Trophoblast cell (in vitro differentiated cells and primary cell): ENCODE data around the gene MYBPH.

ENCODE experiments used
- DNase-seq, 2 donors: peaks; one replicate each; pipeline ENCODE4 v3.0.0-alpha.2; 2016
- H2AFZ ChIP-seq: 2 replicates; pipeline ENCODE4 v1.6.1; 2013; ENCODE audit warnings: low read length, moderate library complexity, mild to moderate bottlenecking; ENCODE audit not compliant: insufficient read depth, poor library complexity
- H2AK5ac ChIP-seq: 2 replicates; pipeline ENCODE4 v1.6.1; 2013; ENCODE audit warnings: mild to moderate bottlenecking, low read length
- H2BK120ac ChIP-seq: 2 replicates; pipeline ENCODE4 v1.6.1; 2013; ENCODE audit warnings: low read length, mild to moderate bottlenecking, moderate library complexity; ENCODE audit not compliant: insufficient read depth, poor library complexity
- H2BK12ac ChIP-seq: 2 replicates; pipeline ENCODE4 v1.6.1; 2013; ENCODE audit warnings: mild to moderate bottlenecking, low read length, moderate library complexity
- H2BK5ac ChIP-seq: 2 replicates; pipeline ENCODE4 v1.6.1; 2013; ENCODE audit warnings: low read length, low read depth, moderate library complexity, mild to moderate bottlenecking; ENCODE audit not compliant: poor library complexity
- H3K14ac ChIP-seq: 2 replicates; pipeline ENCODE4 v1.6.1; 2013; ENCODE audit warnings: mild to moderate bottlenecking, low read length
- H3K18ac ChIP-seq: 2 replicates; pipeline ENCODE4 v1.6.1; 2013; ENCODE audit warnings: mild to moderate bottlenecking, low read length
- H3K23ac ChIP-seq: 2 replicates; pipeline ENCODE4 v1.6.1; 2013; ENCODE audit warnings: low read length
- H3K27ac ChIP-seq: 2 replicates; pipeline ENCODE4 v1.5.1; 2013; ENCODE audit warnings: low read depth, mild to moderate bottlenecking, inconsistent platforms, low read length, moderate library complexity
- H3K27me3 ChIP-seq: 2 replicates; pipeline ENCODE4 v1.6.1; 2013; ENCODE audit warnings: inconsistent platforms, mild to moderate bottlenecking, low read length, moderate library complexity; ENCODE audit not compliant: insufficient read depth
- H3K36me3 ChIP-seq, 2 experiments: 1 replicate in 1 of 2; 2 replicates in 1 of 2; pipeline ENCODE4 v1.6.1; 2013; ENCODE audit warnings: low read length in 2 of 2, mild to moderate bottlenecking in 2 of 2, moderate library complexity in 1 of 2; ENCODE audit not compliant: insufficient read depth in 2 of 2, control insufficient read depth in 1 of 2
- H3K4ac ChIP-seq: 2 replicates; pipeline ENCODE4 v1.6.1; 2013; ENCODE audit warnings: low read depth, mild to moderate bottlenecking, low read length, moderate library complexity
- H3K4me1 ChIP-seq, 2 experiments: 1 replicate in 1 of 2; 2 replicates in 1 of 2; pipeline ENCODE4 v1.6.1; 2013; ENCODE audit warnings: low read length in 2 of 2, mild to moderate bottlenecking in 2 of 2, moderate library complexity in 1 of 2; ENCODE audit not compliant: insufficient read depth in 2 of 2, control insufficient read depth in 1 of 2
- H3K4me2 ChIP-seq: 2 replicates; pipeline ENCODE4 v1.6.1; 2013; ENCODE audit warnings: inconsistent platforms, mild to moderate bottlenecking, low read length, moderate library complexity
- H3K4me3 ChIP-seq: 2 replicates; pipeline ENCODE4 v1.5.1; 2013; ENCODE audit warnings: mild to moderate bottlenecking, low read depth, low read length, inconsistent platforms
- H3K79me1 ChIP-seq: one replicate; pipeline ENCODE4 v1.6.1; 2013; ENCODE audit warnings: low read length
- H3K79me2 ChIP-seq: 2 replicates; pipeline ENCODE4 v1.6.1; 2013; ENCODE audit warnings: low read length, mild to moderate bottlenecking; ENCODE audit not compliant: control insufficient read depth, insufficient read depth, poor library complexity
- H3K9ac ChIP-seq: 2 replicates; pipeline ENCODE4 v1.6.1; 2013; ENCODE audit warnings: mild to moderate bottlenecking, low read length
- H3K9me3 ChIP-seq: 2 replicates; pipeline ENCODE4 v1.6.1; 2013; ENCODE audit warnings: low read depth, mild to moderate bottlenecking, control low read depth, inconsistent platforms, low read length; ENCODE audit not compliant: insufficient read depth
- H4K12ac ChIP-seq: 2 replicates; pipeline ENCODE4 v1.6.1; 2013; ENCODE audit warnings: low read depth, mild to moderate bottlenecking, low read length, moderate library complexity
- H4K8ac ChIP-seq: 2 replicates; pipeline ENCODE4 v1.6.1; 2013; ENCODE audit warnings: low read depth, mild to moderate bottlenecking, low read length, moderate library complexity
- H4K91ac ChIP-seq: one replicate; pipeline ENCODE4 v1.6.1; 2013; ENCODE audit warnings: low read depth, mild to moderate bottlenecking, low read length, moderate library complexity
- WGBS: extraction: QIAGEN DNeasy Blood & Tissue Kit; methylation state at CpG from one replicate; pipeline ENCODE4 v1.1.7; 2013; ENCODE audit warnings: missing lambda C conversion rate; ENCODE audit not compliant: insufficient read length, insufficient coverage; ENCODE audit errors: extremely low coverage; 5-methylcytosine and 5-hydroxymethylcytosine counted together

The MYBPH gene

DNA sequence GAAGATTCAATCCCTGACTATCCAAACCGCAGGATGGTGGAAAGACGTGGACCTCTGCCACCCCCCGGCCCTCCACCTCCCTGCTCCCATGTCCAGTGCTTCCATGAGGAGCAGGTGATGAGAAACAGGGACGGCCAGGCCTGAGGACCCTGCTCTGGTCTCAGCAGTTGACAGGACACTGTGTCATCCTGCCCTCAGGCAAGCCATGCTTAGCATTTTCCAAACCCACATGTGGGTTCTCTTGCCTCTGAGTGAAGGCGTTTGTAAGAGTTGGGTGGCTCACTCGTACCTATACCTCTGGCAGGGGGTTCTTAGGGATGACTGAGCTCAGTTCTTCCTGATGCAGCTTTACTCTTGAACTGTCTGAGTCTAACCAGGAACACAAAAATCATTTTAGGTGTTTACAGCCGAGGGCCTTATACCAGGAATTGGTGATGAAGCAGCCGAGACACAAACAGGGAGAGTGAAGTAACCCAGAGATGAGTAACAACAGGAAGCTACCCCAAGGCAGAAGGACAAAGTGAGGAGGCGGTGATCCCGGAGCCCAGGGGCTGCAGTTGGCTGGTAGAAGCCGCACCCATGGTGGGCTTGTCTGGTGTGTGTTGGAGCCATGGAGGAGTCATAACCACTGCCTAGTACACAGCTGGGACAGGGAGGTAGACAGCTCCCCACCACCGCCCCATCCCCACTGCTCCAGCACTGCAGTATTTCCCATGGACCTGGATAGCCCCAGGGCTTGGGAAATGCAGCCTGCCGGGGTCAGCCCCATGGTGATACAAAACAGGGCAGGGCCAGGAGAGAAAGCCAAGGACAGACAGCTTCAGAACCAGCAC is 21.4 kb downstream of the MYBPH start:
- Histone ChIP-seq H2BK5ac (no peak overlapping the region), H3K9ac (no peak overlapping the region), H3K4me2 (peak overlapping the region; percentile 47), H3K9me3 (peaks cover 2% of the 10 kb centered on the region), H4K91ac (no peak overlapping the region), H4K8ac (no peak overlapping the region), H3K4me1 (peaks cover 38% of the 10 kb centered on the region in 2 experiments), H3K23ac (no peak overlapping the region), H3K27ac (peak overlapping the region; percentile 66), H2BK12ac (no peak overlapping the region), H2AFZ (no peak overlapping the region), H2AK5ac (no peak overlapping the region), H3K79me1 (peaks cover 10% of the 10 kb centered on the region), H2BK120ac (peak overlapping the region; percentile 49), H3K79me2 (no peaks in the 10 kb centered on the region), H3K36me3 (no peaks in the 10 kb centered on the region), H3K4me3 (no peak overlapping the region), H3K14ac (no peak overlapping the region), H4K12ac (no peak overlapping the region), H3K27me3 (no peaks in the 10 kb centered on the region), H3K4ac (no peak overlapping the region), H3K18ac (no peak overlapping the region)
- peak; percentile 99 for DNase-seq
- WGBS, result no CpG with 5 or more reads among the region's 13 CpGs

DNA sequence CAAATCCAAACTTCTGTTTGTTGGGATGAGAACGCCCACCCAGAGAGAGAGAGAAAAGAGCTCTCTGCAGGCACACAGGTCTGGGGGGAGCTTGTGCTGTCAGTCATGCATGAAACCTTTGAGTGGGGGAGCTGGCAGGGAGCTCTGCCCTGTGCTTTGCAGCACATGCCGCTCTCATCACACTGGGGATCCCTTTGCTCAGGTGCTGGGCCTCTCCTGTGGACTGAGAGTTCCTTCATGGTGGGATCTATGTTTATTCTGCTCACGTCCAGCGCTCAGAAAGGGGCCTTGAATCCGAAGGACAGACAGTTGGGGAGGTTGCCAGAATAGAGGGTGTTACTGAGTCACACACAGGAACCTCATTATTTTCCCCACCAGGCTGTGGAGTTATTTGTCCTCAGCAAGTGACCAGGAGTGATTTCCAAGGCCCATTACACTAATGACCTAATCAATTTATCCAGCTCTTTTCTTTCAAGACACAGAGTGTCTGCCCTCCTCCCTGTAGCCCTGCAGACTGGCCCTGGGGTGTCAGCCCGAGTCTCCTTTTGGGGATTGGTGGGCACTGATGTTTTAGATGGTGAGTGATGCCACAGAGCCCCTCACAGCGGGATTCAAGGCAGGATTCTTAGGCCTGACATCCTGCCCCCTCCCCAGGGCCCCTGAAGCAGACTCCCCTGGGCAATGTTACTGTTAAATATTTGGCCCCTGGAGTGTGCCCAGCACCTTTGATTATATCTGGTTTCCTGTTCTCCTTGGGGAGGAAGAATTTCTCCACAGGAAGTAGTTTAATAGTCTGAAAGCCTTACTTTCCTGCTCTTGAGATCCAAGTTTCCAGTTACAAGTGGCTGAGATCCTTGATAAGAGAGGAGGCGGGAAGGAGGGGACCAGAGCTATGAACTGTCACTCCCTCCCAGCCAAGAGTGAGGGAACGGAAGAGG is 22.3 kb downstream of the MYBPH start:
- peak overlapping the region; percentile 35 for H3K9ac ChIP-seq
- H3K4me3 ChIP-seq, result no peak overlapping the region
- peak overlapping the region; percentile 47 for H3K4me2 ChIP-seq
- peaks cover 10% of the 10 kb centered on the region for H3K79me1 ChIP-seq
- no peak overlapping the region for H4K8ac ChIP-seq
- no peaks in the 10 kb centered on the region for H3K36me3 ChIP-seq
- H3K27ac ChIP-seq, result peak overlapping the region; percentile 66
- no peak overlapping the region for H2AK5ac ChIP-seq
- peak overlapping the region; percentile 9 for H2BK120ac ChIP-seq
- no peak overlapping the region for H4K12ac ChIP-seq
- no peak overlapping the region for H3K23ac ChIP-seq
- H3K79me2 ChIP-seq, result no peaks in the 10 kb centered on the region
- H3K4me1 ChIP-seq, result peaks cover 38% of the 10 kb centered on the region in 2 experiments
- H2BK12ac ChIP-seq, result no peak overlapping the region
- peak overlapping the region; percentile 20 for H4K91ac ChIP-seq
- peak overlapping the region; percentile 19 for H3K14ac ChIP-seq
- no peak overlapping the region for H3K18ac ChIP-seq
- no CpG with 5 or more reads among the region's 9 CpGs for WGBS
- H2BK5ac ChIP-seq, result peak overlapping the region; percentile 5
- no peaks in the 10 kb centered on the region for H3K27me3 ChIP-seq
- H3K4ac ChIP-seq, result no peak overlapping the region
- no peak overlapping the region for H2AFZ ChIP-seq
- no peak for DNase-seq
- peaks cover 2% of the 10 kb centered on the region for H3K9me3 ChIP-seq

- H3K9me3 ChIP-seq, result no peaks in the 10 kb centered on the region
- peak overlapping the region; percentile 2 for H2BK12ac ChIP-seq
- H3K36me3 ChIP-seq, result no peaks in the 10 kb centered on the region
- H3K23ac ChIP-seq, result no peak overlapping the region
- DNase-seq, result peak; percentile 72 to 75
- no peak overlapping the region for H2AFZ ChIP-seq
- WGBS, result no CpG with 5 or more reads among the region's 10 CpGs
- H3K27me3 ChIP-seq, result no peaks in the 10 kb centered on the region
- no peak overlapping the region for H3K4ac ChIP-seq
- no peak overlapping the region for H3K18ac ChIP-seq
- no peaks in the 10 kb centered on the region for H3K79me2 ChIP-seq
- H3K4me2 ChIP-seq, result no peak overlapping the region
- no peak overlapping the region for H3K4me3 ChIP-seq
- peaks cover 38% of the 10 kb centered on the region in 2 experiments for H3K4me1 ChIP-seq
- H3K27ac ChIP-seq, result no peak overlapping the region
- no peak overlapping the region for H3K14ac ChIP-seq
- no peak overlapping the region for H3K9ac ChIP-seq
- H2AK5ac ChIP-seq, result no peak overlapping the region
- H4K12ac ChIP-seq, result no peak overlapping the region
- peaks cover 10% of the 10 kb centered on the region for H3K79me1 ChIP-seq
- H4K8ac ChIP-seq, result no peak overlapping the region
- H2BK5ac ChIP-seq, result no peak overlapping the region
- H4K91ac ChIP-seq, result peak overlapping the region; percentile 20
- no peak overlapping the region for H2BK120ac ChIP-seq
Observed at GRCh38 chr1:203152158-203153034, 23.2 kb downstream of the MYBPH start.
